MCF 10A (cell line): ENCODE measurements around the gene SOX6. TPM values are rescaled to one million over a fixed set of nuclear protein-coding genes. Genes with fewer than 3 reads are reported as not detected.

Experiments
- BruUV-seq: library from RNA; stranded (reverse); fragments of 400-500 nt; replicated peaks from 2 replicates; lab custom pipeline; 2021; lab: Mats Ljungman, UMichigan
- CTCF ChIA-PET: fragments of 300-600 bp; sonication (Branson Sonifier 250); formaldehyde crosslinking; extraction: SDS; loops from one replicate; lab custom pipeline; 2021; ENCODE audit warnings: antibody characterized with exemption, inconsistent platforms; lab: Yijun Ruan, JAX
- POLR2A ChIA-PET: fragments of 300-600, 350-650 bp; sonication (Branson Sonifier 250); formaldehyde crosslinking; extraction: SDS; loops from one replicate; lab custom pipeline; 2020; ENCODE audit warnings: antibody characterized with exemption, inconsistent platforms; lab: Yijun Ruan, JAX
- DNase-seq: peaks from one replicate; pipeline ENCODE4 v3.0.0-alpha.2; 2018; ENCODE audit not compliant: unreplicated experiment
- H3K27ac Mint-ChIP-seq: one replicate; pipeline ENCODE4 v1.8.0; 2022; ENCODE audit warnings: mild to moderate bottlenecking, low read depth, mixed read lengths; ENCODE audit not compliant: unreplicated experiment
- H3K27me3 Mint-ChIP-seq: one replicate; pipeline ENCODE4 v1.8.0; 2022; ENCODE audit warnings: mixed read lengths; ENCODE audit not compliant: insufficient read depth, unreplicated experiment
- H3K36me3 Mint-ChIP-seq: one replicate; pipeline ENCODE4 v1.8.0; 2022; ENCODE audit warnings: mild to moderate bottlenecking, moderate library complexity, mixed read lengths; ENCODE audit not compliant: insufficient read depth, unreplicated experiment
- H3K4me1 Mint-ChIP-seq: one replicate; pipeline ENCODE4 v1.8.0; 2022; ENCODE audit warnings: mixed read lengths; ENCODE audit not compliant: insufficient read depth, unreplicated experiment
- H3K4me3 Mint-ChIP-seq: one replicate; pipeline ENCODE4 v1.8.0; 2022; ENCODE audit warnings: mild to moderate bottlenecking, moderate library complexity, mixed read lengths; ENCODE audit not compliant: unreplicated experiment
- H3K9me3 Mint-ChIP-seq: one replicate; pipeline ENCODE4 v1.8.0; 2022; ENCODE audit warnings: mixed read lengths; ENCODE audit not compliant: unreplicated experiment
- CTCF ChIP-seq: fragments of 200-600 bp; IDR thresholded peaks from one replicate; pipeline ENCODE4 v1.8.0; 2022; ENCODE audit warnings: antibody characterized with exemption, mild to moderate bottlenecking; ENCODE audit not compliant: unreplicated experiment
- intact Hi-C: fragments of 100-400 bp; cut with micrococcal nuclease; formaldehyde crosslinking; loops from 2 replicates; pipeline ENCODE4 v1.14.1; 2022
- total RNA-seq: library from RNA; stranded (reverse); gene quantifications from 2 replicates; pipeline ENCODE4 v1.2.3, GENCODE V29; 2022

Gene SOX6
- total RNA-seq, 1 experiment from 2014 or later: 6.4 TPM

DNA sequence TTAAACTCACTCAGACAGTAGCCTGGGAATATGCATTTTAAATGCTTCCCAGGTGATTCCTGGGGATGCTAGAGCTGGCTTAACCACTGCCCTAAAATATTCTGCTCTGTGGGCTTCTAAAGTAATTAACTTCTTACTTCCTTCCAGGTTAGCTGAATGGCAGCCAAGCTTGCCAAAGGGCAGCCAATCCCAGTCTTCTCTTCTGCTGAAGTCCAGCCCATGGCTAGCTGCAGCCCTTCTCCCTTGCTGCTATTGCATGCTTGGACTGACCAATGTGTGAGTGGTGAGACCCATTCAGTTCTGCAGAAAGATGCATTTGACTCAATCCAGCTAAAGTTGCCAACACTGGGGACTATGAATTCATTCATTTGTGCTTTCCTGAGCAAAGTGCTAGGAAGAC, 411.9 kb downstream of the SOX6 start:
- no peak for DNase-seq
- no peaks in the 10 kb centered on the region for H3K4me1 Mint-ChIP-seq
- no TSS peak for BruUV-seq
- no peak for TF ChIP-seq CTCF
- POLR2A ChIA-PET: no interaction called here
- peaks cover 18% of the 10 kb centered on the region for H3K9me3 Mint-ChIP-seq
- no peak overlapping the region for H3K4me3 Mint-ChIP-seq
- no peaks in the 10 kb centered on the region for H3K27me3 Mint-ChIP-seq
- H3K36me3 Mint-ChIP-seq: no peaks in the 10 kb centered on the region
- CTCF ChIA-PET: interaction anchor here (0.5 to 0.7 kb wide), 2 partner anchors 103 to 295 kb away, joined by 3 read pairs; no protein-coding TSS in a partner anchor
- intact Hi-C loops: no loop called here
- no peak overlapping the region for H3K27ac Mint-ChIP-seq

- no TSS peak for BruUV-seq
- ChIA-PET CTCF (interaction anchor here (0.5 kb wide), 1 partner anchor 9 kb away, joined by 4 read pairs; no protein-coding TSS in a partner anchor), POLR2A (no interaction called here)
- H3K4me3 Mint-ChIP-seq: no peak overlapping the region
- DNase-seq: no peak
- intact Hi-C loops: no loop called here
- H3K27me3 Mint-ChIP-seq: no peaks in the 10 kb centered on the region
- H3K9me3 Mint-ChIP-seq: peaks cover 18% of the 10 kb centered on the region
- H3K27ac Mint-ChIP-seq: no peak overlapping the region
- no peaks in the 10 kb centered on the region for H3K4me1 Mint-ChIP-seq
- no peak for TF ChIP-seq CTCF
- H3K36me3 Mint-ChIP-seq: no peaks in the 10 kb centered on the region
Measured at GRCh38 chr11:15943418-15944197, 412.7 kb downstream of the SOX6 start.

DNA sequence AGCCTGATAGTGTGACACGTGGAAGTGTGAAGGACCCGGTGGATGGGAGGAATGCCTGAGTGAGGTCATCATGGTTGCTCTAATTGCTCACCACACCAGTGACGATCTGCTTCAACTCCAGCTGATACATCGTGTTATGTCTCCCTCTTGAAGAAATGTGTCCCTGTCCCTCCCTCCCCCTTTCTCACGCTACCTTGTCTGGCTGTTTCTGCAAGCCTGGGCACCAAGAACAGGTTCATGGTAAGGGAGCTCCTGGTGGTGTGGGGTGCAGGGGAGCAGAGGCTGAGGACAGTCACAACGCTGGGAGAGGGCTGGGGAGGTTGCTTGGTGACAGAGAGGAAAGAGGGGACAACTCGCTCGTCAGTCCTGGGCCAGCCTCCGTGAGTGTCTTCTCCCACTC, 413.4 kb downstream of the SOX6 start:
- DNase-seq: no peak
- CTCF ChIA-PET: interaction anchor here (0.5 kb wide), 1 partner anchor 9 kb away, joined by 4 read pairs; no protein-coding TSS in a partner anchor
- Mint-ChIP-seq H3K27me3 (no peaks in the 10 kb centered on the region), H3K4me3 (no peak overlapping the region), H3K36me3 (no peaks in the 10 kb centered on the region), H3K27ac (no peak overlapping the region), H3K9me3 (peaks cover 15% of the 10 kb centered on the region), H3K4me1 (no peaks in the 10 kb centered on the region)
- BruUV-seq: no TSS peak
- POLR2A ChIA-PET: interaction anchor here (0.5 to 0.7 kb wide), 2 partner anchors 9 to 274 kb away, joined by 3 read pairs; no protein-coding TSS in a partner anchor
- TF ChIP-seq CTCF: no peak
- intact Hi-C loops: no loop called here

DNA sequence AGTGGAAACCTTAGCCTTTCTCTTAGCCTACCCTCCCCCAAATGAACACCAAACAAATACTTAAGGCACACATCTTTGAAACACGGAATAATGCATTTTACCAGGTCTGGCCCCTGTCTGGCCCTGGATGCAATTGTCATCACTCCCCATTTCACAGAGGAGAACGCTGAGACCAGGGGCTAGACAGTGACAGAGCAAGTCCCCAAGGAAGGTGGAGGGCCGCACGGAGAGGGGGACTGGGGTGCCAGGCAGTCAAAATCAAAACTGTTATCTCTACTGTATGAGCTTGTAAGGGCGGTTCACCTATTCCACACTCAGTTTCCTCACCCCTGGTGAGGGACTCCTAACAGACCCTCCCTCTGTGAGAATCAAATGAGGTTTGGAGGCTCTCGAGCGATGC, 414.2 kb downstream of the SOX6 start:
- H3K9me3 Mint-ChIP-seq: peaks cover 7% of the 10 kb centered on the region
- ChIA-PET CTCF (no interaction called here), POLR2A (interaction anchor here (0.7 kb wide), 1 partner anchor 273 kb away, joined by 3 read pairs; no protein-coding TSS in a partner anchor)
- H3K36me3 Mint-ChIP-seq: no peaks in the 10 kb centered on the region
- no peaks in the 10 kb centered on the region for H3K27me3 Mint-ChIP-seq
- no peak for TF ChIP-seq CTCF
- intact Hi-C loops: no loop called here
- H3K27ac Mint-ChIP-seq: no peak overlapping the region
- BruUV-seq: no TSS peak
- H3K4me1 Mint-ChIP-seq: no peaks in the 10 kb centered on the region
- no peak for DNase-seq
- H3K4me3 Mint-ChIP-seq: no peak overlapping the region
